Measurements from ENCODE around the gene MRPL45.
"Not testable (repeated sequence)": the region's sequence is repeated elsewhere in the genome, so short reads cannot be mapped to it uniquely, and the experiment has no call there.

MRPL45 gene

DNA sequence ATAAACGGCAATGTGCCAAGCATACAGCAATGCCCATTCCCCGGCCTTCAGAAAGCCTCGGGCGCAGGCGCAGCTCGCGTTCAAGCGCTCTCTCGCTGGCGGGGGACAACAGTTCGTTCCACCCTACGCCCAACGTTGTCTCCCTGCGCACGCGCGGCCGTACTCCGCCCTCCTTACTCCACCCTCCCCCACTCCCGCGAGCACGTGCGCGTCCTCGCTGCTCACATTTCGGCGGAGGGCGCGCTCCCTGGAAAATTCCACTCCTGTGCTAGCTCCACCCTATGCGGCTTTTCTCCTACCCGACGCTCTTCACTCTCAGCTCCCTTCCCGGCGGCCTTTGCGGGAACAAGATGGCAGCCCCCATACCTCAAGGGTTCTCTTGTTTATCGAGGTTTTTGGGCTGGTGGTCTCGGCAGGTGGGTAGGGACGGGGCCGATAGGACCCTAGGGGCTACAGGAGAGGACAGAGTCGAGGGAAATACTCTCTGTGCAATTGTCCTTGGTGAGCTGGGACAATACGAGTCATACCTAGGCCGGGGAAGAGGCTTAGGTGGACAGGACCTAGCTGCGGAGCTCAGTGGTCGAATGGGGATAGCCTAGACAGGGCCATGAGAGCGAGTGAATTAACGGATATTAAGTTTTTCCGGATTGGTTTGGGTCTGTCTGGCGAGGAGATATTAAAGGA lies at the start of gene MRPL45:
MRPL45 (plus strand) TSS at position 335 of the 684 bp plus-strand sequence; CDS start at position 351, 16 bp downstream.
- peak; percentile 85 for DNase-seq (ENCODE audit: low read depth)

DNA sequence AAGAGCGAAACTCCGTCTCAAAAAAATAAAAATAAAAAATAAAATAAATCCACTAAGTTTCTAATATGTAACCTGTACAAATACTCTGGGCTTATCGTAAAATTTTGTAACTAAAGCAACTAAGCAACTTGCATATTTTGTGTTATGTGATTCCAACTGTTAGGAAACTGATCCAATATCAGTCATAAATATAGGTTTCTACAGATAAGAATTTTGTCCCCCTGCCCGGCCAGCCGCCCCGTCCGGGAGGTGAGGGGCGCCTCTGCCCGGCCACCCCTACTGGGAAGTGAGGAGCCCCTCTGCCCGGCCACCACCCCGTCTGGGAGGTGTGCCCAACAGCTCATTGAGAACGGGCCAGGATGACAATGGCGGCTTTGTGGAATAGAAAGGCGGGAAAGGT lies 43.8 kb upstream of the MRPL45 start:
- DNase-seq (ENCODE audit: low read depth) = not testable (repeated sequence)

DNA sequence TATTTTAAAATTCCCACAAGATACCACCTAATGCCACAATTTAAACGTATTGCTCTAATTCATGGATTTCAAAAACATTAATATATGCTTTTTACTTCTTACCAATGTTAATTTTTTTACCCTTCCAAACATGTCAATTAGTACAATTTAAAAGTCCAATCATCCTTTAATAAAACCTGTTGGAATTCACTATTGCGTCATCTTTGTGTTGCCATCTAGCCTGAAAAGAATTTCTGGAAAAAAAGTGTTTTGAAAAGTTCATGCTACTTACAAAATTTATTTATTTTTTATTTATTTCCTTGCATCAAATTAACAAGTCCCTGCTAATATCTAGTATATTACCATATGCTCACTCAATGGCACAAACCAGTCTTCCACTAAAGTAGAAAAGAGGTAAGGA lies 42.6 kb upstream of the MRPL45 start:
- not testable (repeated sequence) for DNase-seq (ENCODE audit: low read depth)

DNA sequence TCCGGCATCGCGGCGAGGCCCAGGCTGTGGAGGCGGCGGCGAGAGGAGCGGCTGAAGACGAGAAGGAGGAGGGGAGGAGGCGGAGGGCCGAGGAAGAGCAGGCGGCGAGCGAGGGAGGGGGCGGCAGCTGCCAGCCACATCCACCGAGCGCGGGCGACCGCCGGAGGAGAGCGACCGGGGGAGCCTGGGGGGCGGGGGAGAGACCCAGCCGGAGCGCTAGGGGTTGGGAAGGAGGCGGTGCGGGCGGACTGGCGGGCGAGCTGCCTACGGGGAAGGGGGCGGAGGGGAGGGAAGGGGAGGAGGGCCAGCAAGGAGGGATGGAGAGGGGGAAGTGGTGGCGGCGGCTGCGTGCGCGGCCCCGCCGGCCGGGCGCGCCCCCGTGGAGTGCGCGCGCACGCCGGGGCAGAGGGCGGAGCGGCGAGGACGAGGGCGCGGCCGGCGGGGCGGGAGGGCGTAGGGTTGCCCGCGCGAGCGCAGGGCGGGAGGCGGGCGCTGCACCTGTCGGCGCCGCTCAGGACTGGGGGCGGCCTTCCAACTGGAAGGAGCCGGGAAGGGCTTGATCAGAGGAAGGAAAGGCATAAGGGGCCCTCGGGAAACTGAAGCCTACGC lies 39.9 kb upstream of the MRPL45 start:
- DNase-seq (ENCODE audit: low read depth) = peak; percentile 67

DNA sequence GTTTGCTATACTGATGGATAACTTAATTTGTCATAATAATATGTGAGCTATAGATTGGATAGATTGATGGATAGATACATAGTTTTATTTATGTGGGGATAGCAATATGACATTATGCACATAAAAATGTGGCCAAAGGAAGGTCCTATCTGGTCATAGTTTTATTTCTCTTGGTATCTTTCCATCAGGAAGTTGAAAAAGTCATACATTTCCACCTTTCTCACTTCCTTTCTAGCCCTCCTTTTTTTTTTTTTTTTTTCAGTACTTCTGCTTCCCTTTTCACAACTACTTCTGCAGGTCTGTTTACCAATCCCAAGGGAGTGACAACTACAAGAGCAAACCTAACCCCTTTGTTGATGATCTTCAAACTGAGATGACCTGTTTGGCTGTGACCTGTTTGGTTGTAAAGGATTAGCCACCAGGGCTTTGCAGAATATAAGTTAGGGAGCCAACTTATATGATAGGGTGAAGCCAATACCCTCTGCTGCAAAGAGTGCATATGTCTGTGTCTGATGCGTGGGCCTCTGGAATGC lies 30.9 kb upstream of the MRPL45 start:
- DNase-seq (ENCODE audit: low read depth) = not testable (repeated sequence)

DNA sequence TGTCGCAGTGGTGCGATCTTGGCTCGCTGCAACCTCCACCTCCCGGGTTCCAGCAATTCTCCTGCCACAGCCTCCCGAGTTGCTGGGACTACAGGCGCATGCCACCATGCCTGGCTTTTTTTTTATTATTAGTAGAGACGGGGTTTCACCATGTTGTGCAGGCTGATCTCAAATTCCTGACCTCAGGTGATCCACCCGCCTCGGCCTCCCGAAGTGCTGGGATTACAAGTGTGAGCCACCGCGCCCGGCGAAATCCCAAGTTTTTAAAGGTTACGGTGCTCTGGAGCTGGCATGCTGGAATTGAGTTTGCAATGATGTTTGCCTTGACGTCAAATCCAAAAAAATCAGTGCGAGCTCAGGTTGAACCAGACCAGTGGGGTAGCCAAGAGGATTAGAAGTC lies 30.4 kb upstream of the MRPL45 start:
- DNase-seq (ENCODE audit: low read depth) = not testable (repeated sequence)

DNA sequence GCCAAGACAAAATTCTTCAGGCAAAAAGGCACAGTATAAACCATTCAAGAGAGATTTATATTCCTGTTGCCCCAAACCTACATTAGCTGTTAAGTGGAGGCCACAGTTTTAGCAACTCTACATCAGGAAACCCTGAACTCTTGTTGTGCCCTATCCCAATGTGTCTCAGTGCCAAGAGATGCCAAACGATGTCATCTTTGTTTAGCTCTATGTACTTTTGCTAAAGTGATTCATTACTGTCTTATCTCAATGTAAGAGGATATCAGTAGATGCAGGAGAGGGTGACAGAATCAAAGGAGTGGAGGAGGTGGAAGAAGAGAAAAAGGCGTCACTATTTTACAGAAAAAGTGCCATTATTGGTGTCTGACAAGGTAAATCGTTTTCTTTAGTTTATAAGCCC lies 28.8 kb upstream of the MRPL45 start:
- DNase-seq (ENCODE audit: low read depth) = not testable (repeated sequence)

DNA sequence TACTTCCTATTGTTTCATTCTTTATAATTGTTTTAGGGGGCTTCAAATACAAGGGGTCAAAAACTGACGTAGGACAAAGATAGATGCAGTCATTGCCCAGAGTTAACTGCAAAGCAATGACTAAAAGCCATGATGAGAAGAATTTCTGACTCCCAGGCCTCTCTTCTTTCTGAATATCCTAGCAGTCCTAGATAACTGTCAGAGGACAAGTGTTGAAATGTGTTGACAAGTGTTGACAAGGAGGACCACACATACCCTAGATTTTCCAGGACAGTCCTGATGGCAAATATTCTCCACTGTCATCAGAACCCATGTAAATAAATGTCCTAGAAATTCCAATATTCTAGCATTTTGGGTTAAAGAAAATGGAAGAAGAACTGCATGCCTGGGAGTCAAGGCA lies 27.9 kb upstream of the MRPL45 start:
- DNase-seq (ENCODE audit: low read depth) = not testable (repeated sequence)

DNA sequence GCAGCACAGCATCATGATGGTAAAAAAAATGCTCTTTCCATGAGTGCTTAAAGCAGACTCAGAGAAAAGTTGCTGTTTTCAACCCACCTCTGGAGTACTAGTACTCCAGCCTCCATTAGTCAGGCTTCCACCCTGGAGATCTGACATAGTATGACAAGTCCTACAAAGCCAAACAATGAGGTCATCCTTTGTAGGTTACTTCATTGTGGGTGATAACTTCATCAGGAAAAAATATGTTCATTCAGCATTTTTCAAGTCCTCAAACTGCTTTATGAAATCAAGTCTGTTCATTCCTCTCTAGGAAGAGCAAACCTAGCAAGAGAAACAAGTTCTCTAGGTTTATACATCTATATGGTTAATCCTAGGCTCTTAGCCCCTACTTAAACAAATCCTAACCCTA lies 27.4 kb upstream of the MRPL45 start:
- not testable (repeated sequence) for DNase-seq (ENCODE audit: low read depth)

DNA sequence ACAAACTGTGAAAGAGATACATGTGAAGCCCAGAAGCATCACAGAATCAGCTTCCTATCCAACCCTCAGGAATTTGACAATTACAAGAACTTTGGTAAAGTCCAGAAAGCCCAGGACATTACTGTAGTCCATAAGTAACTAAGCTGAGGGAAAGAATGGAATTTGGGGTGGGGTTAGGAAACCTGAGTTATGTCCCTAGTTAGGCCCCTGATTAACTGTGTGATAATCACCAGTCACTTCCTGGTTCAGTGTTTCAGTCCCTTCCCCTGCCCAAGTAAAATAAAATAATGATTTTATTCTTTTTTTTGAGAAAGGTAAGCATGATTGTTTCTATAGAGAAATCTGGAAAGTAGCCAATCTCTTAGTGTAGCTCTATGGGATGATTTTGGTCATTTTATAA lies 11.0 kb upstream of the MRPL45 start:
- not testable (repeated sequence) for DNase-seq (ENCODE audit: low read depth)

DNA sequence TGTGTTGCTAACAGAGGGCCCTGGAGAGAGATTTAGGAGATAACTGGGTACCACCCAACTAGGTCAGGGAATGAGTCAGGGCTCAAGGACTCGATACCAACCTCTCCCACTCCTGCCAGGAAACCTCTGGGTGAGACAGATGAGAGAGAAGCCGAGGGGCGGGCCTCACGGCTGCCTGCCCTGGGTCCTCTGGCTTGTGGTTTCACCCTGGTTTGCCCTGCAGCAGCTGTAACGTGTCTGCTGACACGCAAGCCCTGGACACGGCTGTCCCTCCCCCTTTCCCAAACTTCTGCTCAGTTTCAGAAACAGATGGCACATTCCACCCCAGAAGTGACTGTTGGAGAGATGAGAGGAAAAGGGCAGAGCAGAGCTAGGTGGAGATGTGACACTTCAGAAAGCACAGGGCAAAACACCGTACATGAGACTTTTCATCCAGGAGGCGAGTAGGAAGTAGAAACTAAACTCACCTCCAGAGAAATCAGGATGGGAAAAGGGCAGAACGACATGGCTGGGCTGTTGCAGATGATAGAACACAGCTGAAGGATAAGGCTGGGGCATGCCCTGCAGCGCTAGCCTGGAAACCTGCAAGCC lies 10.4 kb upstream of the MRPL45 start:
- DNase-seq (ENCODE audit: low read depth) = not testable (repeated sequence)

DNA sequence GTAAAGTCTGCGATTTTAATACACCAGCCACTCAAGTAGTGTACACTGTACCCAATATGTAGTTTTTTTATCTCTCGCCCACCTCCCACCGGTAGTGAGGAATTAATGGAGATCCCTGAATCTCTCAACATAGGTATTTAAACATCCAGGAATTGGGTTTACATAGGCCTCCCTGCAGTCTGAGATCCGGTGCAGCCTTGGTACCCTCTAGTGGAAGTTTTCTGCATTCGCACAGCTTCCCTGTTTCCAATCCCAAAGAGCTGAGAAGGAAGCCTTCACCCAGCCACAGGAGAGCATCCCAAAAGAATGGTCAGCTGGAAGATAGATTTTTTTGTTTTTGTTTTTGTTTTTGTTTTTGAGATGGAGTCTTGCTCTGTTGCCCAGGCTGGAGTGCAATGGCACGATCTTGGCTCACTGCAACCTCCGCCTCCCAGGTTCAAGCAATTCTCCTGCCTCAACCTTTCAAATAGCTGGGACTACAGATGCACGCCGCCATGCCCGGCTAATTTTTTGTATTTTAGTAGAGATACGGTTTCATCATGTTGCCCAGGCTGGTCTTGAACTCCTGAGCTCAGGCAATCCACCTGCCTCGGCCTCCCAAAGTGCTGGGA lies 8.6 kb upstream of the MRPL45 start:
- DNase-seq (ENCODE audit: low read depth) = not testable (repeated sequence)

DNA sequence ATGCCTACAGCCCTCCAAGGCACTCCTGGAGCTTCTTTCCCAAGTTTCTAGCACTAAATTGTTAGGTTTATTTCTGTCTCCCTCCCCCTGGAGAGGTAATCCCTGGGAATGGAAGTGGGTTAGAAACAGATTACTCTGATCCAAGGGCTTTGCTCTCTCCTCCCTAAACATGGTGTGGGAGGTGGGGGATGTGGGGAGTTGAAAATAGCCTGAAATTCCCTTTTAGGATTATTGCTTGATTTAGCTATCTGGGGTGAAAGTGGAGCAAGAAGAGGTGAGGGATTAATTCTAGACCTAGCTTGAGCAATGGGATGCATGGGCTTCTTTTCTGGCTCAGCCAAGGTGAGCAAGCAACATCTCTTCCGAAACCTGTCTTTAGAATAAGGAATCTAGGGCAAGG lies 7.2 kb upstream of the MRPL45 start:
- DNase-seq (ENCODE audit: low read depth) = not testable (repeated sequence)

DNA sequence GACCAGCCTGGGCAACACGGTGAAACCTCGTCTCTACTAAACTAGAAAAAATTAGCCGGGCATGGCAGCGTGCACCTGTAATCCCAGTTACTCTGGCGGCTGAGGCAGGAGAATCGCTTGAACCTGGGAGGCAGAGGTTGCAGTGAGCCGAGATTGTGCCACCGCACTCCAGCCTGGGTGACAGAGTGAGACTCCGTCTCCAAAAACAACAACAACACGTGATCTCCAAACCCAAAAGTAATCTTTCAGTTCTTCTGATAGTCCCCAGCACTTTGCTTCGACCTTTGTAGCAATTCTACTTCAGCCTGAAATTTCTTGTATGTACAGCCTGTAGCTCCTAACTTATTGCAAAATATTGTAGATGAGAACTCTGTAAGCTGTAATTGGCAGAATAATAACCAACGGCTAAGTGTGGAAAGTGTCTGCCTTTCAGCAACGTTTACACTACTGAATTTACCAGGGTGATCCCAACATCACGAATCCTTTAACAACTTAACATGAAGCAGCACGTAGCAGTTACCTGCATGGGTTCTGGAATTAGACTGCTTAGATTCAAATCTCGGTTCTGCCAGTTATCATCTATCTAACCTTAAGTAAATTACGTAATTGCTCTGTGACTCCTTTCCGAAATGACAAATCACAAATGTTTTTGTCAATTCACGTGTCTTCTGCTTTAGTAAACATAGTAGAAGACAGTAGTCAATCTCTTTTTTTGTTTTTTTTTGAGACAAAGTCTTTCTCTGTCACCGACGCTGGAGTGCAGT lies 1.2 kb upstream of the MRPL45 start:
- DNase-seq (ENCODE audit: low read depth) = not testable (repeated sequence)

DNA sequence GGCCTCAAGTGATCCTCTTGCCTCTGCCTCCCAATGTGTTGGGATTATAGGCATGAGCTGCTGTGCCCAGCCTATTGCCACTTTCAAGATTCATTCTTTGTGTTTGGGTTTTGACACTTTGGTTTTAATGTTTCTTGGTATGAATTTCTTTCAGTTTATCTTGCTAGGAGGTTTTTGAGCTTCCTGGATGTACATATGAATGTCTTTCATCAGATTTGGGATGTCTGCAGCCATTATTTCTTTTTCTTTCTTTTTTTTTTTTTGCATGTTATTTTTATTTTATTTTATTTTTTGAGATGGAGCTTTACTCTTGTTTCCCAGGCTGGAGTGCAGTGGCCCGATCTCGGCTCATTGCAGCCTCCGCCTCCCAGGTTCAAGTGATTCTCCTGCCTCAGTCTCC lies 18.5 kb downstream of the MRPL45 start:
- no peak for DNase-seq (ENCODE audit: low read depth)

DNA sequence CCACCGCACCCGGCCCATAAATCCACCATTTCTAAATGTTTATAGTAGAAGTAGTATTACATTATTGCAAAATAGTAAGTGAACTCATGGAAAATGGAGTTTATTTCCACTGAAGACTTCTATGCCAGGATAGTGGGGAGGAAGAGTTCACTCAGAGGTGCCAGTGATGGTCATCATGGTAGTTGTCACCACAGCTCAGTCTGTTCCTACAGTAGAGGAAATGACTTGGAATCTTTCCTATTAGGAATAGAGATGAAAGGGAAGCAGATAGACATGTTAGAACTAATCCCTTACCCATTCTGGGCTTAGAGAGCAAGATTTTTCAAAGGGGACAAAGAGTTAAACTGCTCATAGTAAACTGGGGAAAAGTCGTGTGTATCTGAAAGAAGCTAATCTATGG lies 20.1 kb downstream of the MRPL45 start:
- no peak for DNase-seq (ENCODE audit: low read depth)

DNA sequence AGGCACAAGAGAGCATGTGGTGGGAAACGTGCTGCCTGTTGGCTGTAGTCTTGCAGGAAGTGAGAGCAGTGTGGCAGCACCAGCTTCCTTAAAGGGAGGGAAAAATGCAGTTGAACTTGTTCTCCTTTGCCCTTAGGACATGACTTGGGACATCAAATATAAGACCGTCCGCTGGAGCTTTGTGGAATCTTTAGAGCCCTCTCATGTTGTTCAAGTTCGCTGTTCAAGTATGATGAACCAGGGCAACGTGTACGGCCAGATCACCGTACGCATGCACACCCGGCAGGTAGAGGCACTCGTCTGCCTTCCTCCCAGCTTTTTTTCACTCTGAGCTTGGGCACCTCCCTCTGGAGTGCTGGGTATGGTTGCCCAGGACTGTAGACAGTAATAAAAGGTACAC lies 23.5 kb downstream of the MRPL45 start:
- no peak for DNase-seq (ENCODE audit: low read depth)

DNA sequence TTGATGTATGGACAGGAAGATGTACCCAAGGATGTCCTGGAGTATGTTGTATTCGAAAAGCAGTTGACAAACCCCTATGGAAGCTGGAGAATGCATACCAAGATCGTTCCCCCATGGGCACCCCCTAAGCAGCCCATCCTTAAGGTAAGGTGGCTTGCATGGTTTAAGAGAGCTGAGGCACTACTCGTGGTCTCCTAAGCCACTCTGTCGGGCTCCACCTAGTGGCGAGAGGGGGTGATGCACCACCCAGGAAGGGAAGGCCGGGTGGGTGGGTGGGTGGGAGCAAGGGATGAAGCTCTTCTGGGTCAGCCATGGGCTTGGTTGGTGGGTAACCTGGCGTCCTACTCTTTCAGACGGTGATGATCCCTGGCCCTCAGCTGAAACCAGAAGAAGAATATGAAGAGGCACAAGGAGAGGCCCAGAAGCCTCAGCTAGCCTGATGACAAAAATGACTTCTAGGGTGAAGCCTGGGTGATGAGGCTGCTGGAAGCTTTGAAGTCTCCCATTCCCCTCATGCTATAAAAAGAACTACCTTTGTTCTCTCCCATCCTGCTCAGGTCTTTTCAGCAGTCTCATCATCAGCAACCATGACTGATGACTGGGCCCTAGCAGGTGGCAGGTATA lies 25.3 kb downstream of the MRPL45 start:
- DNase-seq (ENCODE audit: low read depth) = peak; percentile 48

DNA sequence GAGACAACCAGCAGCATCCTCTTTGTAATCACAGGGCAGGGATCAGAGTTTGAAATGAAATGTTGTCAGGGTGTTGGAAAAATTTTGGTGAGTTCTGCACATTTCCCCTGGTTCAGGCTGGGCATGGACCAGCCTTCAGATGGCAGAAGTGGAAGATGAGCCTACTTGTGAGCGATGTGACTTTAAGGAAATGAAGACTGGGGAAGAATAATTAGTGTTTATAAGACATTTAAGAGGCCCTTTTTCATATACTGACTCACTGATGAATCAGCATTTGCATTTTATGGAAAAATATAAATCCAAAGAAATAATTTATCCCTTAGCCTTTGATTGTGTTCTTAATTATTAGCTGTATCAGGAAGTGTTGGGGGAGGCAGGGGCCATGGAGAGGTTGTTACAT lies 25.9 kb downstream of the MRPL45 start:
- no peak for DNase-seq (ENCODE audit: low read depth)

DNA sequence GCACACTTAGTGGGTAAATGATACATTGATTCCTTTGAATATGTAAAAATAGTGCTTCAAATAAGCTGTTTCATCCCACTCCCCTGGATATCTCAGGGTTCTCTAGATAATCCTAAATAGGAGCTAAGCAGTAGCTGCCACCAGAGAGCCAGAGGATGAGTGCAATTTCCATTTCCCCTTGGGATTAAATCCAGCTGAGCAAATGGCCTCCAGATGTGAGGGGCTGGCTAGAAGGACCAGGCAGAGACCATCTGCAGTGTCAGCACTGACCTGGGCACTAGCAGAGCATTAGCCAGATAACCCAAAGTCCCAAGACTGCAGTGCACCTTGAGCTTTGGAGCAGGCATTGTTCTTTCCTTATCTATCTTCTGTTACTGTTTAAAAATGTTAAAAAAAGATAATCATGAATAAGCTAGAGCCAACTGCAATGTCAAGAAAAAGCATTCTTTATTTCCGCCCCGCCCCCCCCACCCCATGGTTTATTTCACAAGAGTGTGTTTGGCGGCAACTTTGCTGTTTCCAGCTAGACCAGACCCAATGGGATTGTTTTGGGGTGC lies 27.3 kb downstream of the MRPL45 start:
- DNase-seq (ENCODE audit: low read depth) = no peak

DNA sequence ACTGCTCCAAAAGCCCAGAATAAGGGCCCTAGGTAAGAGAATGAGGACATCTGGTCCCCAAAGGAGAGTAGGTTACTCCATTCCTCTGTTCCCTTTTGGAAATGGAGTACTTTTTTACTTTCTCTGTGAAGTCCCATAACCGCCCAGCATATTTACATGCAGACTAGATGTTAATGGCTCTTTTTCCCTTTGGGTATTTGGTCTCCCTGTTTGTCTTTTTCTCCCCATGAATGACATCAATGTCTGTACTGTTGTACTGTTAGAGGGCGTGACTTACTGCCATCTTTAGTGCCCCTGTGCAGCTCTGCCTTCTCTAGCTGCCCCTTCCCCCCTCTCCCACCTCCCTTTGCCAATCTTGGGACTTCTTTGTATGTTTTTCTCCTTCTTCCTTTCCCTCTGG lies 27.8 kb downstream of the MRPL45 start:
- no peak for DNase-seq (ENCODE audit: low read depth)
